ENCODE measurements around the gene RBM22. TPM values are rescaled to one million over a fixed set of nuclear protein-coding genes. Genes with fewer than 3 reads are reported as not detected.

Gene RBM22
- total RNA-seq, 1 experiment from 2014 or later: 53.4 TPM

GRCh38 chr5:150672884-150673275, 28.0 kb downstream of the RBM22 start:
- Mint-ChIP-seq H3K9me3 (ENCODE audit: low read depth, unreplicated experiment) (no peaks in the 10 kb centered on the region), H3K27ac (ENCODE audit: unreplicated experiment) (no peak overlapping the region), H3K36me3 (ENCODE audit: insufficient read depth, unreplicated experiment) (no peaks in the 10 kb centered on the region)

GRCh38 chr5:150672237-150672883, 28.5 kb downstream of the RBM22 start:
- peak; percentile 38 for DNase-seq
- H3K9me3 Mint-ChIP-seq (ENCODE audit: low read depth, unreplicated experiment): no peaks in the 10 kb centered on the region
- no peaks in the 10 kb centered on the region for H3K36me3 Mint-ChIP-seq (ENCODE audit: insufficient read depth, unreplicated experiment)
- peaks cover 21% of the 10 kb centered on the region for H3K27me3 Mint-ChIP-seq (ENCODE audit: unreplicated experiment)
- peak overlapping the region; percentile 69 for H3K4me3 Mint-ChIP-seq (ENCODE audit: low read depth, unreplicated experiment)
- H3K4me1 Mint-ChIP-seq (ENCODE audit: low read depth, unreplicated experiment): no peaks in the 10 kb centered on the region
- CTCF ChIA-PET: interaction anchor here (1.9 kb wide), 1 partner anchor 29 kb away, joined by 5 read pairs; the partner anchor contains the start of gene RBM22
- no TSS peak for BruUV-seq (replicated peaks)
- no peak for TF ChIP-seq CTCF (IDR thresholded peaks at IDR 0.05; ENCODE audit: unreplicated experiment)
- intact Hi-C loops (cut with micrococcal nuclease; ENCODE audit: unreplicated experiment): no loop called here
- no peak overlapping the region for H3K27ac Mint-ChIP-seq (ENCODE audit: unreplicated experiment)

More at GRCh38 chr5:150672884-150673275, 28.0 kb downstream of the RBM22 start:
- Mint-ChIP-seq H3K4me3 (ENCODE audit: low read depth, unreplicated experiment) (peak overlapping the region; percentile 69), H3K27me3 (ENCODE audit: unreplicated experiment) (peaks cover 21% of the 10 kb centered on the region), H3K4me1 (ENCODE audit: low read depth, unreplicated experiment) (no peaks in the 10 kb centered on the region)
- TF ChIP-seq CTCF (IDR thresholded peaks at IDR 0.05; ENCODE audit: unreplicated experiment): no peak
- DNase-seq: no peak
- intact Hi-C loops (cut with micrococcal nuclease; ENCODE audit: unreplicated experiment): no loop called here
- no TSS peak for BruUV-seq (replicated peaks)
- CTCF ChIA-PET: interaction anchor here (1.9 kb wide), 1 partner anchor 28 kb away, joined by 5 read pairs; the partner anchor contains the start of gene RBM22

GRCh38 chr5:150671509-150672236, 29.2 kb downstream of the RBM22 start:
- CTCF ChIA-PET: interaction anchor here (1.9 kb wide), 1 partner anchor 29 kb away, joined by 5 read pairs; the partner anchor contains the start of gene RBM22

GRCh38 chr5:150670948-150671310, 29.9 kb downstream of the RBM22 start:
- peaks cover 21% of the 10 kb centered on the region for H3K27me3 Mint-ChIP-seq (ENCODE audit: unreplicated experiment)
- no peak overlapping the region for H3K4me3 Mint-ChIP-seq (ENCODE audit: low read depth, unreplicated experiment)
- no peaks in the 10 kb centered on the region for H3K9me3 Mint-ChIP-seq (ENCODE audit: low read depth, unreplicated experiment)
- H3K36me3 Mint-ChIP-seq (ENCODE audit: insufficient read depth, unreplicated experiment): no peaks in the 10 kb centered on the region
- DNase-seq: no peak
- intact Hi-C loops (cut with micrococcal nuclease; ENCODE audit: unreplicated experiment): no loop called here
- no TSS peak for BruUV-seq (replicated peaks)
- TF ChIP-seq CTCF (IDR thresholded peaks at IDR 0.05; ENCODE audit: unreplicated experiment): no peak
- H3K4me1 Mint-ChIP-seq (ENCODE audit: low read depth, unreplicated experiment): no peaks in the 10 kb centered on the region
- CTCF ChIA-PET: interaction anchor here (0.6 to 1.9 kb wide), 2 partner anchors 30 to 1515 kb away, joined by 3 to 5 read pairs; partner anchors contain the start of gene RBM22
- no peak overlapping the region for H3K27ac Mint-ChIP-seq (ENCODE audit: unreplicated experiment)

More at GRCh38 chr5:150671509-150672236, 29.2 kb downstream of the RBM22 start:
- no peaks in the 10 kb centered on the region for H3K9me3 Mint-ChIP-seq (ENCODE audit: low read depth, unreplicated experiment)
- H3K4me1 Mint-ChIP-seq (ENCODE audit: low read depth, unreplicated experiment): no peaks in the 10 kb centered on the region
- no TSS peak for BruUV-seq (replicated peaks)
- intact Hi-C loops (cut with micrococcal nuclease; ENCODE audit: unreplicated experiment): no loop called here
- H3K27me3 Mint-ChIP-seq (ENCODE audit: unreplicated experiment): peaks cover 21% of the 10 kb centered on the region
- H3K4me3 Mint-ChIP-seq (ENCODE audit: low read depth, unreplicated experiment): peak overlapping the region; percentile 69
- no peak for TF ChIP-seq CTCF (IDR thresholded peaks at IDR 0.05; ENCODE audit: unreplicated experiment)
- H3K27ac Mint-ChIP-seq (ENCODE audit: unreplicated experiment): no peak overlapping the region
- no peaks in the 10 kb centered on the region for H3K36me3 Mint-ChIP-seq (ENCODE audit: insufficient read depth, unreplicated experiment)
- no peak for DNase-seq

All from Calu3 (cell line).